Measurements from ENCODE around the gene TEC.

DNA sequence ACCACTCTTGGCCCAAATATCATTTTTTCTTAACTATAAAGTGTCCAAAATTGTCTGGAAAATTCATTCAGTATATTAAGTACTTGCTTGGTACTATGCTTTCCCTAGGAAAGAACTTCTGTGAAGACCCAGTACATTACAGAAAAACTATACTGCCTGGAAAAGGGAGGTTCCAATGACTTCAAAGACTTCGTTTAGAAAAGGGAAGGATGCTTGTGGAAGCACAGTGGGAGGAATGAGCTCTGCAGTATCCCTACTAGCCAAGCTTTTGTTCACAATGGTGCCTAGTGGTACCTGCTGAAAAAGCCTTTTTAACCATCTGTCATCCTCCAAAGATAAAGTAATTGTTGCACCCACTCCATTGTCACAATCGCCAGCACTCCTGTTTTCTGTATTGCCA lies 7.2 kb downstream of the TEC start:
- TF ChIP-seq, protein P1, sequence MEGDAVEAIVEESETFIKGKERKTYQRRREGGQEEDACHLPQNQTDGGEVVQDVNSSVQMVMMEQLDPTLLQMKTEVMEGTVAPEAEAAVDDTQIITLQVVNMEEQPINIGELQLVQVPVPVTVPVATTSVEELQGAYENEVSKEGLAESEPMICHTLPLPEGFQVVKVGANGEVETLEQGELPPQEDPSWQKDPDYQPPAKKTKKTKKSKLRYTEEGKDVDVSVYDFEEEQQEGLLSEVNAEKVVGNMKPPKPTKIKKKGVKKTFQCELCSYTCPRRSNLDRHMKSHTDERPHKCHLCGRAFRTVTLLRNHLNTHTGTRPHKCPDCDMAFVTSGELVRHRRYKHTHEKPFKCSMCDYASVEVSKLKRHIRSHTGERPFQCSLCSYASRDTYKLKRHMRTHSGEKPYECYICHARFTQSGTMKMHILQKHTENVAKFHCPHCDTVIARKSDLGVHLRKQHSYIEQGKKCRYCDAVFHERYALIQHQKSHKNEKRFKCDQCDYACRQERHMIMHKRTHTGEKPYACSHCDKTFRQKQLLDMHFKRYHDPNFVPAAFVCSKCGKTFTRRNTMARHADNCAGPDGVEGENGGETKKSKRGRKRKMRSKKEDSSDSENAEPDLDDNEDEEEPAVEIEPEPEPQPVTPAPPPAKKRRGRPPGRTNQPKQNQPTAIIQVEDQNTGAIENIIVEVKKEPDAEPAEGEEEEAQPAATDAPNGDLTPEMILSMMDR (IDR thresholded peaks at IDR 0.05), result no peak
- no peak for TF ChIP-seq EZH2 (IDR thresholded peaks at IDR 0.05)

Measured in neural progenitor cell (in vitro differentiated cells).